Astrocyte (in vitro differentiated cells and primary cell): ENCODE results near the gene NPB. TPM values are rescaled to one million over a fixed set of nuclear protein-coding genes. Genes with fewer than 3 reads are reported as not detected.
A peak's percentile ranks its signal among the peaks of the same experiment; 100 is the strongest.

Experiments
- DNase-seq: peaks from one replicate; pipeline ENCODE4 v3.0.0-alpha.2; 2010; ENCODE audit warnings: low read depth
- FAIRE-seq: peaks from 2 replicates; lab custom pipeline; 2011; peaks lifted over from hg19 to GRCh38; lab: Jason Lieb, UNC
- H2AFZ ChIP-seq: 2 replicates; pipeline ENCODE4 v1.6.0; 2012; ENCODE audit warnings: low read depth, low read length, inconsistent platforms
- H3K27ac ChIP-seq: 2 replicates; pipeline ENCODE4 v1.5.1; 2011; ENCODE audit warnings: low read depth, low read length, inconsistent platforms
- H3K27me3 ChIP-seq: 2 replicates; pipeline ENCODE4 v1.6.0; 2011; ENCODE audit warnings: low read length, inconsistent platforms; ENCODE audit not compliant: insufficient read depth
- H3K36me3 ChIP-seq: 2 replicates; pipeline ENCODE4 v1.5.1; 2011; ENCODE audit warnings: low read length, inconsistent platforms; ENCODE audit not compliant: insufficient read depth
- H3K4me1 ChIP-seq: 2 replicates; pipeline ENCODE4 v1.5.1; 2011; ENCODE audit warnings: low read length, inconsistent platforms; ENCODE audit not compliant: insufficient read depth
- H3K4me2 ChIP-seq: 2 replicates; pipeline ENCODE4 v1.6.0; 2012; ENCODE audit warnings: low read length, inconsistent platforms
- H3K4me3 ChIP-seq: 2 replicates; pipeline ENCODE4 v1.5.1; 2011; ENCODE audit warnings: low read depth, mild to moderate bottlenecking, low read length, inconsistent platforms; ENCODE audit not compliant: insufficient read depth
- H3K79me2 ChIP-seq: 2 replicates; pipeline ENCODE4 v1.6.0; 2012; ENCODE audit warnings: mild to moderate bottlenecking, low read length, inconsistent platforms; ENCODE audit not compliant: insufficient read depth
- H3K9ac ChIP-seq: 2 replicates; pipeline ENCODE4 v1.6.0; 2012; ENCODE audit warnings: mild to moderate bottlenecking, low read length, inconsistent platforms
- H3K9me3 ChIP-seq: 2 replicates; pipeline ENCODE4 v1.5.1; 2012; ENCODE audit warnings: low read depth, mild to moderate bottlenecking, low read length, inconsistent platforms; ENCODE audit not compliant: insufficient read depth
- H4K20me1 ChIP-seq: 2 replicates; pipeline ENCODE4 v1.6.0; 2012; ENCODE audit warnings: low read length, inconsistent platforms; ENCODE audit not compliant: insufficient read depth
- H3K27ac Mint-ChIP-seq: one replicate; pipeline ENCODE4 v1.8.0; 2021; ENCODE audit warnings: mild to moderate bottlenecking, mixed read lengths; ENCODE audit not compliant: unreplicated experiment
- H3K27me3 Mint-ChIP-seq: one replicate; pipeline ENCODE4 v1.8.0; 2021; ENCODE audit warnings: low read depth, mixed read lengths; ENCODE audit not compliant: unreplicated experiment
- H3K36me3 Mint-ChIP-seq: one replicate; pipeline ENCODE4 v1.8.0; 2021; ENCODE audit warnings: low read depth, mixed read lengths; ENCODE audit not compliant: unreplicated experiment
- H3K4me1 Mint-ChIP-seq: one replicate; pipeline ENCODE4 v1.8.0; 2021; ENCODE audit warnings: low read depth, mixed read lengths; ENCODE audit not compliant: unreplicated experiment
- H3K4me3 Mint-ChIP-seq: one replicate; pipeline ENCODE4 v1.8.0; 2021; ENCODE audit warnings: mild to moderate bottlenecking, moderate library complexity, mixed read lengths; ENCODE audit not compliant: unreplicated experiment
- H3K9me3 Mint-ChIP-seq: one replicate; pipeline ENCODE4 v1.8.0; 2021; ENCODE audit warnings: mild to moderate bottlenecking, mixed read lengths; ENCODE audit not compliant: unreplicated experiment
- EZH2 ChIP-seq: IDR thresholded peaks from 2 replicates; pipeline ENCODE4 v1.6.1; 2012; ENCODE audit warnings: mild to moderate bottlenecking, low read length, inconsistent platforms; ENCODE audit not compliant: insufficient read depth
- total RNA-seq: library from RNA; stranded (reverse); gene quantifications from 2 replicates; pipeline ENCODE4 v1.2.1, GENCODE V29; 2021
- TF ChIP-seq, protein P1 (sequence below): IDR thresholded peaks from 2 replicates; pipeline ENCODE4 v1.5.1; 2011; ENCODE audit warnings: low read depth, mild to moderate bottlenecking, inconsistent platforms, low read length, moderate library complexity; ENCODE audit not compliant: insufficient read depth

NPB gene
- total RNA-seq, 1 donor from 2014 or later, result 2.0 TPM

GRCh38 chr17:81933178-81933699 is 31.2 kb downstream of the NPB start:
- no peak overlapping the region for H3K27ac Mint-ChIP-seq
- no peaks in the 10 kb centered on the region for H3K27me3 Mint-ChIP-seq
- H3K79me2 ChIP-seq, result peaks cover 20% of the 10 kb centered on the region
- H3K4me1 ChIP-seq, result peaks cover 13% of the 10 kb centered on the region
- peak overlapping the region; percentile 40 for H3K4me3 Mint-ChIP-seq
- H3K36me3 ChIP-seq, result no peaks in the 10 kb centered on the region
- no peaks in the 10 kb centered on the region for H3K27me3 ChIP-seq
- H3K9me3 ChIP-seq, result no peaks in the 10 kb centered on the region
- no peak overlapping the region for H3K4me2 ChIP-seq
- H4K20me1 ChIP-seq, result peaks cover 37% of the 10 kb centered on the region
- peaks cover 5% of the 10 kb centered on the region for H3K4me1 Mint-ChIP-seq
- no peaks in the 10 kb centered on the region for H3K9me3 Mint-ChIP-seq
- H3K36me3 Mint-ChIP-seq, result peaks cover 10% of the 10 kb centered on the region
- no peak for TF ChIP-seq EZH2
- TF ChIP-seq, protein P1, sequence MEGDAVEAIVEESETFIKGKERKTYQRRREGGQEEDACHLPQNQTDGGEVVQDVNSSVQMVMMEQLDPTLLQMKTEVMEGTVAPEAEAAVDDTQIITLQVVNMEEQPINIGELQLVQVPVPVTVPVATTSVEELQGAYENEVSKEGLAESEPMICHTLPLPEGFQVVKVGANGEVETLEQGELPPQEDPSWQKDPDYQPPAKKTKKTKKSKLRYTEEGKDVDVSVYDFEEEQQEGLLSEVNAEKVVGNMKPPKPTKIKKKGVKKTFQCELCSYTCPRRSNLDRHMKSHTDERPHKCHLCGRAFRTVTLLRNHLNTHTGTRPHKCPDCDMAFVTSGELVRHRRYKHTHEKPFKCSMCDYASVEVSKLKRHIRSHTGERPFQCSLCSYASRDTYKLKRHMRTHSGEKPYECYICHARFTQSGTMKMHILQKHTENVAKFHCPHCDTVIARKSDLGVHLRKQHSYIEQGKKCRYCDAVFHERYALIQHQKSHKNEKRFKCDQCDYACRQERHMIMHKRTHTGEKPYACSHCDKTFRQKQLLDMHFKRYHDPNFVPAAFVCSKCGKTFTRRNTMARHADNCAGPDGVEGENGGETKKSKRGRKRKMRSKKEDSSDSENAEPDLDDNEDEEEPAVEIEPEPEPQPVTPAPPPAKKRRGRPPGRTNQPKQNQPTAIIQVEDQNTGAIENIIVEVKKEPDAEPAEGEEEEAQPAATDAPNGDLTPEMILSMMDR, result no peak
- H3K9ac ChIP-seq, result no peak overlapping the region
- DNase-seq (no peak), FAIRE-seq (no peak)
- H3K4me3 ChIP-seq, result no peak overlapping the region
- H3K27ac ChIP-seq, result no peak overlapping the region
- H2AFZ ChIP-seq, result no peak overlapping the region

DNA sequence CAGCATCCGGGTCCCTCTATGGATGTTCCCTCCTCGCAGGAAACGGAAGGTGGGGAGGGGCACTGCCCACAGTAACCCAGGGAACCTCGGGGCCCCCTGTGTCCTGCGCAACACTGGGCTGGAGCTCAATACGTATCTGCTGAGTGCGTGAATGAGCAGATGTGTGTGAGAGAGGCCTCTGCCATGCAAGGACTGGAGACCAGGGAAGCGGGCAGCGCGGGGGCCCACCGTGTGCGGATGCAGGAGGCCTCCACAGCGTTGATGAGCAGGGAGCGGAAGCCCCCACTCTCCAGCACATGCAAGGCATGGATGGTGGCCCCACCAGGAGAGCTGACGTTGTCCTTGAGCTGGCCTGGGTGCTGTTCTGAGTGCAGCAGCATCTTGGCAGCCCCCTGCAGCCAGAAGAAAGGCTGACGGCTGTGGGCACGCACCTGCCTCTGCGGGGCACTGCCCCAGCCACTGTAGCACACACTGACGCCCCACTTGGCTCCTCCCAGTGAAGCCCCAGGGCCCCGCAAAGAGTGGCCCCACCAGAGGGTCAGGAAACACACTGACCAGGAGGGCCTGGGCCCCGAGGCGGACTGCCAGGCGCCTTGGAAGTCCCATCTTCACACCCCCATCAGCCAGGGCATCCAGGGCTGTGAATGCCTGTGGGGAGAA is 32.2 kb downstream of the NPB start:
- Histone ChIP-seq H3K4me1 (peaks cover 6% of the 10 kb centered on the region), H3K4me3 (no peak overlapping the region), H4K20me1 (peaks cover 32% of the 10 kb centered on the region), H3K36me3 (no peaks in the 10 kb centered on the region), H3K27me3 (no peaks in the 10 kb centered on the region), H3K9ac (no peak overlapping the region), H2AFZ (no peak overlapping the region), H3K79me2 (peaks cover 20% of the 10 kb centered on the region), H3K4me2 (no peak overlapping the region), H3K9me3 (no peaks in the 10 kb centered on the region), H3K27ac (no peak overlapping the region)
- H3K36me3 Mint-ChIP-seq, result peaks cover 10% of the 10 kb centered on the region
- peaks cover 5% of the 10 kb centered on the region for H3K4me1 Mint-ChIP-seq
- no peak overlapping the region for H3K4me3 Mint-ChIP-seq
- DNase-seq, result no peak
- TF ChIP-seq, protein P1, result no peak
- TF ChIP-seq EZH2, result no peak
- peak overlapping the region; percentile 41 for H3K27ac Mint-ChIP-seq
- no peaks in the 10 kb centered on the region for H3K9me3 Mint-ChIP-seq
- FAIRE-seq, result no peak
- H3K27me3 Mint-ChIP-seq, result peaks cover 3% of the 10 kb centered on the region
